OCI-LY3 (cell line): ENCODE results near the gene PKNOX1.
"Not testable (repeated sequence)": the region's sequence is repeated elsewhere in the genome, so short reads cannot be mapped to it uniquely, and the experiment has no call there.

Experiments
- CTCF ChIP-seq: fragments of 200-600, 300-600 bp; sonication (generic); IDR thresholded peaks from 2 replicates; pipeline ENCODE4 v1.5.1; 2014; ENCODE audit warnings: antibody characterized with exemption, low read length, low read depth
- EZH2phosphoT487 ChIP-seq: fragments of 200-600 bp; shearing (Covaris generic); IDR thresholded peaks from 2 replicates; pipeline ENCODE4 v1.6.1; 2018; ENCODE audit warnings: antibody characterized with exemption, mixed run types, low read depth

DNA sequence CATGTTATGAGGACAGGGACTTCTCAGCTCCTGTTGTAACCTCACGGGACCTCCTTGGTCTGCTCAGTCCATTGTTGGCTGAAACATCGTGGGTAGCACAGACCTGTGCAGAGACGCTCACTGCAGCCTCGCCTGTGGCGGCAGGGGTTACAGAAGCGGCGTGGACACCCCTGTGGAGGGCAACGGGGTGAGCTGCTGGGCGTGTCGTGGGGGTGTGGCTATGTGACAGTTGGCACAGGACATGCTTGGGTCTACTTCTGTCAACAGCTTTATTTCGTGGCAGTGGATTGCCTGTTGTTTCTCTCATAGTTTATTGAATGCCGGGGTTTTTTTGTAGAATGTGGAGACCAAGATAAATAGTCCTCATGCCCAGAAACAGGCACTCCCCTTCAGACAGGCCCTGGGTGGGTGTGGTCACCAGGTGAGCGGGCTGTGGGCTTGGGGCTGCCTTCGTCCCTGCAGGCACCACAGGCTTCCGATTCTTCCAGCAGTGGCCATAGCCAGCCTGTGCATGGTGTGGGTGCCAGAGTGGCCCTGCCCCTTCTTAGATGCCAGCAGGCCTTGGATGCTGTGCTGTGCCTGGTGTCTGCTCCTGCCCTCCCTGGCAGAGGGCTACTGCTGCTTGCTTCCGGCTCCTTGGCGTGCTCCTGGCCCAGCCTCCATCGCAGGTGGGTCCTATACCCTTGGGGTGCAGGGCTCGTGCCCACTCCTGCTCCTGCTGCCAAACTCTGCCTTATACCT lies 63.7 kb downstream of the PKNOX1 start:
- TF ChIP-seq CTCF, EZH2phosphoT487: not testable (repeated sequence)
